ENCODE measurements around the gene ACBD4. TPM values are rescaled to one million over a fixed set of nuclear protein-coding genes. Genes with fewer than 3 reads are reported as not detected.

Gene ACBD4
- total and polyA plus RNA-seq, 2 of the 13 experiments (the other 11 are each of a cell fraction or from before 2014, with no cell fraction given), result 16.1 to 26.9 TPM

- TF ChIP-seq TIGD3 (CRISPR knock-in tag; IDR thresholded peaks at IDR 0.05; ENCODE audit: borderline replicate concordance) (0 out of 2 replicates have a peak, but pooled peaks have one; percentile 42), TAF1 (CRISPR knock-in tag; IDR thresholded peaks at IDR 0.05) (peak; percentile 89), ZNF44 (CRISPR knock-in tag; IDR thresholded peaks at IDR 0.05) (no peak; the same call in none of the 2 replicates), ZNF781 (CRISPR knock-in tag; IDR thresholded peaks at IDR 0.05; ENCODE audit: borderline replicate concordance, not compliant biosample characterization) (peak; percentile 50), ZNF879 (CRISPR knock-in tag; IDR thresholded peaks at IDR 0.05) (peak; percentile 52; the same call in 1 of the 2 replicates), ZNF720 (CRISPR knock-in tag; IDR thresholded peaks at IDR 0.05) (0 out of 2 replicates have a peak, but pooled peaks have one; percentile 7), PLSCR1 (CRISPR knock-in tag; IDR thresholded peaks at IDR 0.05; ENCODE audit: borderline replicate concordance) (no peak), ZFP36L2 (CRISPR knock-in tag; IDR thresholded peaks at IDR 0.05) (peak; percentile 91), RCOR2 (CRISPR knock-in tag; IDR thresholded peaks at IDR 0.05) (no peak; the same call in 1 of the 2 replicates), ZNF24 (IDR thresholded peaks at IDR 0.05) (no peak; the same call in 1 of the 2 replicates), ZNF747 (CRISPR knock-in tag; IDR thresholded peaks at IDR 0.05; ENCODE audit: borderline replicate concordance) (peak; percentile 92), PAXIP1 (CRISPR knock-in tag; conservative IDR thresholded peaks at IDR 0.05) (peak; percentile 60; the same call in 1 of the 2 replicates), KDM1A (CRISPR knock-in tag; IDR thresholded peaks at IDR 0.05) (peak; percentile 29; the same call in 1 of the 2 replicates), ZNF407 (CRISPR knock-in tag; IDR thresholded peaks at IDR 0.05; ENCODE audit: not compliant biosample characterization) (peak; percentile 98)
These were observed at the start of gene ACBD4 (continued) for GRCh38 chr17:45135192-45135977.
